AG04450 (cell line): Measurements from ENCODE around the gene CCDC150. TPM values are rescaled to one million over a fixed set of nuclear protein-coding genes. Genes with fewer than 3 reads are reported as not detected.
A peak's percentile ranks its signal among the peaks of the same experiment; 100 is the strongest.

Experiments
- CTCF ChIA-PET: fragments of 300-600, 350-600 bp; formaldehyde crosslinking; extraction: SDS; loops from one replicate; lab custom pipeline; 2022; ENCODE audit warnings: antibody characterized with exemption, inconsistent platforms; lab: Charles Lee
- POLR2A ChIA-PET: fragments of 350-600 bp; formaldehyde crosslinking; extraction: SDS; loops from one replicate; lab custom pipeline; 2021; ENCODE audit warnings: antibody characterized with exemption, inconsistent platforms; lab: Yijun Ruan, JAX
- DNase-seq: peaks from one replicate; pipeline ENCODE4 v3.0.0-alpha.2; 2011; ENCODE audit warnings: low read depth, low spot score
- H3K27ac ChIP-seq: one replicate; pipeline ENCODE4 v1.5.1; 2012; ENCODE audit warnings: low read depth, low read length, control low read depth
- H3K27me3 ChIP-seq: one replicate; pipeline ENCODE4 v1.6.0; 2012; ENCODE audit warnings: low read length; ENCODE audit not compliant: control insufficient read depth, insufficient read depth
- H3K4me3 ChIP-seq: 2 replicates; pipeline ENCODE4 v1.5.1; 2011; ENCODE audit warnings: mild to moderate bottlenecking, low read depth, low read length, control low read depth
- H3K9me3 ChIP-seq: 2 replicates; pipeline ENCODE4 v1.5.1; 2012; ENCODE audit warnings: low read length; ENCODE audit not compliant: control insufficient read depth, insufficient read depth
- polyA plus RNA-seq: library from polyadenylated mRNA; depleted of rRNA; stranded (reverse); fragments of >200 nt; gene quantifications from 2 replicates; pipeline ENCODE4 v1.2.3, GENCODE V29; 2011
- TF ChIP-seq, protein P1 (sequence below): IDR thresholded peaks from 2 replicates; pipeline ENCODE4 v1.5.1; 2011; ENCODE audit warnings: low read depth, low read length, control low read depth, inconsistent platforms

Gene CCDC150
- polyA plus RNA-seq, 1 experiment: 1.5 TPM

DNA sequence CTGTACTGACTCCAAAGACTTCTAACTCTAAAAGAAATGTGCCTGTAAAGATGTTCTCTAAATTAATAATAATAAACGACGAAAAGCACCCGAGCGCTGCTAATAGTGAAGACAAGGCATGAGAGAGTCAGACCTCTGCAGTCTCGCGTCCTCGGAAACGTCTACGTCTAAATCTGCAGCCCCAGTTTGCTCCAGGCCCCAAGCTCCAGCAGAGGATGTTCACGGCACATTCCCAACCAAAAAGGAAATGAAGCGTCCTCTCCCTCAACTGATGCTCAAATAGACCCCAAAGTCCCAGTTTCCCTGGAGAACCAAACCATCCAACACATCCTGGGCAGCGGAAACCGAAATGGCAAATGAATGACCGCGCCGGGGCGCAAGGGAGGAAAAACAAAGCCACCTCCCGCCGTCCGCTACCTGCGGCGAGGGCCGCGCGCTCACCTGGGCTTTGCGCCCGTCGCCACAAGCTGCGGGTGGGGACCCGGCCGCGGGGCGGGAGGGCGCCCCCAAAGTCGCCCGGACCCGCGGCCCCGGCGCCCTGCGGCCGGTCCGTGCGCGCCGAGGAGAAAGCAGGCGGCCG is 47.1 kb upstream of the CCDC150 start:
- Histone ChIP-seq H3K27me3 (no peaks in the 10 kb centered on the region), H3K9me3 (no peaks in the 10 kb centered on the region; the same call in 1 of the 2 replicates), H3K4me3 (peak overlapping the region; percentile 75), H3K27ac (no peak overlapping the region)
- POLR2A ChIA-PET: no interaction called here
- TF ChIP-seq, protein P1, sequence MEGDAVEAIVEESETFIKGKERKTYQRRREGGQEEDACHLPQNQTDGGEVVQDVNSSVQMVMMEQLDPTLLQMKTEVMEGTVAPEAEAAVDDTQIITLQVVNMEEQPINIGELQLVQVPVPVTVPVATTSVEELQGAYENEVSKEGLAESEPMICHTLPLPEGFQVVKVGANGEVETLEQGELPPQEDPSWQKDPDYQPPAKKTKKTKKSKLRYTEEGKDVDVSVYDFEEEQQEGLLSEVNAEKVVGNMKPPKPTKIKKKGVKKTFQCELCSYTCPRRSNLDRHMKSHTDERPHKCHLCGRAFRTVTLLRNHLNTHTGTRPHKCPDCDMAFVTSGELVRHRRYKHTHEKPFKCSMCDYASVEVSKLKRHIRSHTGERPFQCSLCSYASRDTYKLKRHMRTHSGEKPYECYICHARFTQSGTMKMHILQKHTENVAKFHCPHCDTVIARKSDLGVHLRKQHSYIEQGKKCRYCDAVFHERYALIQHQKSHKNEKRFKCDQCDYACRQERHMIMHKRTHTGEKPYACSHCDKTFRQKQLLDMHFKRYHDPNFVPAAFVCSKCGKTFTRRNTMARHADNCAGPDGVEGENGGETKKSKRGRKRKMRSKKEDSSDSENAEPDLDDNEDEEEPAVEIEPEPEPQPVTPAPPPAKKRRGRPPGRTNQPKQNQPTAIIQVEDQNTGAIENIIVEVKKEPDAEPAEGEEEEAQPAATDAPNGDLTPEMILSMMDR: peak; percentile 22; the same call in 1 of the 2 replicates
- DNase-seq: no peak
- CTCF ChIA-PET: interaction anchor here (0.6 to 2.9 kb wide), 8 partner anchors 15 to 525 kb away, joined by 3 to 9 read pairs (median 5); partner anchors contain the start of gene DNAH7

DNA sequence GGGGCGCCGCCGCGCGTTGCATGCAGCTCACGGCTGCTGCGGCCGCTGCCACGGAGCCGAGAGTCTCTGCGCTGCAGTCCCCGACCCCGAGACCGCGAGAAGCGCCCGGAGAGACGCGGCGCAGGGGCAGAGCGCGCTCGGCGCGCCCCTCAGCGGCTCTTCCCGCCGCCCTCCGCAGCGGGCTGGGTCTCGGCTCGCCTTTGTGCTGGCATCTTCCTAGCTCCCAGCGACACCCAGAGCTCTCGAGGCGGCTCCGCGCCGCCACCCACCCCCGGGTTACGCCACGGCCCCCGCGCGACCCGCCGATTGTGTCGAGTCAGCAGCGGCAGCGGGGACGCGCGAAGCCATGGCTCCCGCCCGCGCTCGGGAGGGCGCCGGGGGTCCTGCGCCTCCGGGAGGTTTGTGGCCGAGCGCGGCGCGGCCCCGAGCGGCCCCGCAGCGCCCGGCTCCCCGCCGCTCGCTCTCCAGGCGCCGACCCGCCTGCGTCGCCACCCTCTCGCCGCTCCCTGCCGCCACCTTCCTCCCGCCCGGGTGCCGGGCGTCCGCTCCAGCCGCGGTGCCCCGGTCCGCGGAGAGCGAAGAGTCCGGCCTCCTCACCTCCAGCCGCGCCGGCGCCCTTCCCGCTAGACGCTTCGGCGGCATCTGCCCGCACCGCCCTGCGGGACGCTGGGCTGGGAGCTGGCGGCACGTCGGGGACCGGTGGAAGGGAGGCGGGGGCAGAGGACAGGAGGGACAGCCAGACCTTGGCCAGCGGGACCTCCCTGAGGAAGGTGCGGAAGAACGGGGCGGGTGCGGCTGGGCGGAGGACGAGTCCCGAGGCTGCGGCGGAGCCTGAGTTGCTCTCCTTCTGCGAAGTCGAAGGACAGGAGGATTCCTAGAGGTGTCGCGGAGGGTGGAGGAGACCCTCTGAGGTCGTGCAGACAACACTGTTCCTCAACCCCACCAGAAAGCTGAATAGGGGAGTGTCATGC is 46.3 kb upstream of the CCDC150 start, which contains the start of gene HECW2:
Gene HECW2 (minus strand): TSS at position 644 of the 971 bp plus-strand sequence.
- ChIA-PET CTCF (interaction anchor here (0.6 to 2.9 kb wide), 5 partner anchors 15 to 515 kb away, joined by 3 to 9 read pairs (median 4); no protein-coding TSS in a partner anchor), POLR2A (interaction anchor here (0.7 kb wide), 1 partner anchor 158 kb away, joined by 3 read pairs; no protein-coding TSS in a partner anchor)
- H3K4me3 ChIP-seq: peak within 1 kb of the TSS; percentile 75
- H3K27ac ChIP-seq: peak within 1 kb of the TSS; percentile 21
- H3K9me3 ChIP-seq: no peaks in the 10 kb centered on the region; the same call in 1 of the 2 replicates
- no peaks in the 10 kb centered on the region for H3K27me3 ChIP-seq
- TF ChIP-seq, protein P1: no peak
- DNase-seq: no peak

DNA sequence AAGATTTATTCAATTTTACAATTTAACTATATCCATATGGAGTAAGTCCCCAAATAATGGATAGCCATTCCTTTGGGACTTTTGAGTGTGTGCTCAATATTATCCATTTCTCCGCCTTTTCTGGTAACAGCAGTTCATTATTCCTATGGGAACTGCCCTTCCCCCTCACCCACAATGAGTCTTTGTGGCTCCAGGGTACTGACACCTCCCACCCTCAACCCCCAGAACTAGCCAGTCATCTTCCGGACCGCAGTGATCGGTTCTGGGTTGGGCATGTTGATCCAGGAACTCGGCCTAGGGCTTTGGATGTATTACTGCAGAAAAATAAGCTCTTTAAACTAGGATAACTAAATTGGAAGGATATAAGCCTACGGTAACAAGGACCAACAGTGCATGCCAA is 45.4 kb upstream of the CCDC150 start:
- CTCF ChIA-PET: interaction anchor here (1.6 to 2.9 kb wide), 2 partner anchors 14 to 157 kb away, joined by 4 to 9 read pairs; no protein-coding TSS in a partner anchor
- DNase-seq: no peak
- TF ChIP-seq, protein P1: no peak

DNA sequence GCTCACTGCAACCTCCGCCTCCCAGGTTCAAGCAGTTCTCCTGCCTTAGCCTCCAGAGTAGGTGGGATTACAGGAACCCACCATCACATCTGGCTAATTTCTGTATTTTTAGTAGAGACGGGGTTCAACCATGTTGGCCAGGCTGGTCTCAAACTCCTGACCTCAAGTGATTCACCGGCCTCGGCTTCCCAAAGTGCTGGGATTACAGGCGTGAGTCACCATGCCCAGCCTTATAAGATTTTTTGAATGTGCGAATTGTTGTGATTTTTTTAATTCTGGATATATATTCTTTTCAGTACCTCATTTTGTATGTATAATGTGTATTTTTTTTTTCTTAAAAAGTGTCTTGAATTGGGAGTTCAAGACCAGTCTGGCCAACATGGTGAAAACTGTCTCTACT is 42.0 kb upstream of the CCDC150 start:
- Histone ChIP-seq H3K27me3 (no peaks in the 10 kb centered on the region), H3K4me3 (no peak overlapping the region), H3K27ac (no peak overlapping the region), H3K9me3 (no peaks in the 10 kb centered on the region; the same call in 1 of the 2 replicates)
- TF ChIP-seq, protein P1: no peak
- ChIA-PET POLR2A (no interaction called here), CTCF (no interaction called here)
- no peak for DNase-seq

More for the DNA sequence above, 45.4 kb upstream of the CCDC150 start:
- no peak overlapping the region for H3K27ac ChIP-seq
- H3K9me3 ChIP-seq: no peaks in the 10 kb centered on the region; the same call in 1 of the 2 replicates
- no peaks in the 10 kb centered on the region for H3K27me3 ChIP-seq
- POLR2A ChIA-PET: no interaction called here
- no peak overlapping the region for H3K4me3 ChIP-seq
